ENCODE measurements around the gene ADAM23. TPM values are rescaled to one million over a fixed set of nuclear protein-coding genes. Genes with fewer than 3 reads are reported as not detected.

Gene ADAM23
- total RNA-seq, 2 experiments from 2014 or later = 0.85 to 0.98 TPM

- peaks cover 10% of the 10 kb centered on the region for H3K27me3 Mint-ChIP-seq
- no peaks in the 10 kb centered on the region for H3K4me1 Mint-ChIP-seq
- DNase-seq = no peak
- H3K27ac Mint-ChIP-seq = no peak overlapping the region
- ChIA-PET POLR2A (no interaction called here), CTCF (no interaction called here)
- no peaks in the 10 kb centered on the region for H3K9me3 Mint-ChIP-seq
- H3K4me3 Mint-ChIP-seq = no peak overlapping the region
- H3K36me3 Mint-ChIP-seq (ENCODE audit: low read depth) = no peaks in the 10 kb centered on the region
Measured at GRCh38 chr2:206462240-206462854, 19.0 kb downstream of the ADAM23 start.

- H3K4me1 Mint-ChIP-seq = no peaks in the 10 kb centered on the region
- H3K9me3 Mint-ChIP-seq = no peaks in the 10 kb centered on the region
- H3K27ac Mint-ChIP-seq = no peak overlapping the region
- H3K27me3 Mint-ChIP-seq = peaks cover 10% of the 10 kb centered on the region
- no peaks in the 10 kb centered on the region for H3K36me3 Mint-ChIP-seq (ENCODE audit: low read depth)
- ChIA-PET CTCF (no interaction called here), POLR2A (no interaction called here)
- DNase-seq = no peak
- no peak overlapping the region for H3K4me3 Mint-ChIP-seq
Measured at GRCh38 chr2:206463685-206464084, 20.4 kb downstream of the ADAM23 start.

GRCh38 chr2:206464597-206464996 lies 21.3 kb downstream of the ADAM23 start:
- Mint-ChIP-seq H3K27ac (no peak overlapping the region), H3K36me3 (ENCODE audit: low read depth) (no peaks in the 10 kb centered on the region), H3K27me3 (peaks cover 10% of the 10 kb centered on the region), H3K9me3 (no peaks in the 10 kb centered on the region), H3K4me3 (no peak overlapping the region), H3K4me1 (no peaks in the 10 kb centered on the region)
- CTCF ChIA-PET = no interaction called here
- DNase-seq = no peak
- POLR2A ChIA-PET = no interaction called here

GRCh38 chr2:206471524-206472062 lies 28.3 kb downstream of the ADAM23 start:
- Mint-ChIP-seq H3K27ac (no peak overlapping the region), H3K4me3 (no peak overlapping the region), H3K4me1 (no peaks in the 10 kb centered on the region), H3K36me3 (ENCODE audit: low read depth) (no peaks in the 10 kb centered on the region), H3K9me3 (no peaks in the 10 kb centered on the region), H3K27me3 (no peaks in the 10 kb centered on the region)
- CTCF ChIA-PET = no interaction called here
- POLR2A ChIA-PET = no interaction called here
- DNase-seq = no peak

- H3K4me1 Mint-ChIP-seq = no peaks in the 10 kb centered on the region
- POLR2A ChIA-PET = no interaction called here
Measured at GRCh38 chr2:206472094-206472493, 28.8 kb downstream of the ADAM23 start.

GRCh38 chr2:206474099-206474498 lies 30.8 kb downstream of the ADAM23 start:
- CTCF ChIA-PET = no interaction called here
- H3K36me3 Mint-ChIP-seq (ENCODE audit: low read depth) = no peaks in the 10 kb centered on the region
- no peaks in the 10 kb centered on the region for H3K27me3 Mint-ChIP-seq

More at GRCh38 chr2:206472094-206472493, 28.8 kb downstream of the ADAM23 start:
- H3K27me3 Mint-ChIP-seq = no peaks in the 10 kb centered on the region
- H3K4me3 Mint-ChIP-seq = no peak overlapping the region
- no peak for DNase-seq
- CTCF ChIA-PET = interaction anchor here (1.3 kb wide), 1 partner anchor 10 kb away, joined by 3 read pairs; no protein-coding TSS in a partner anchor
- no peak overlapping the region for H3K27ac Mint-ChIP-seq
- no peaks in the 10 kb centered on the region for H3K36me3 Mint-ChIP-seq (ENCODE audit: low read depth)
- no peaks in the 10 kb centered on the region for H3K9me3 Mint-ChIP-seq

GRCh38 chr2:206477296-206477695 lies 34.0 kb downstream of the ADAM23 start:
- ChIA-PET CTCF (no interaction called here), POLR2A (no interaction called here)
- H3K27me3 Mint-ChIP-seq = peaks cover 5% of the 10 kb centered on the region
- H3K4me3 Mint-ChIP-seq = no peak overlapping the region
- H3K27ac Mint-ChIP-seq = no peak overlapping the region
- no peaks in the 10 kb centered on the region for H3K36me3 Mint-ChIP-seq (ENCODE audit: low read depth)
- H3K9me3 Mint-ChIP-seq = no peaks in the 10 kb centered on the region
- no peaks in the 10 kb centered on the region for H3K4me1 Mint-ChIP-seq
- DNase-seq = no peak

More at GRCh38 chr2:206474099-206474498, 30.8 kb downstream of the ADAM23 start:
- Mint-ChIP-seq H3K27ac (no peak overlapping the region), H3K4me3 (no peak overlapping the region), H3K9me3 (no peaks in the 10 kb centered on the region), H3K4me1 (no peaks in the 10 kb centered on the region)
- POLR2A ChIA-PET = no interaction called here
- DNase-seq = no peak

GRCh38 chr2:206478340-206478739 lies 35.0 kb downstream of the ADAM23 start:
- H3K27ac Mint-ChIP-seq = no peak overlapping the region
- H3K36me3 Mint-ChIP-seq (ENCODE audit: low read depth) = no peaks in the 10 kb centered on the region
- H3K4me3 Mint-ChIP-seq = no peak overlapping the region
- peaks cover 5% of the 10 kb centered on the region for H3K27me3 Mint-ChIP-seq
- H3K9me3 Mint-ChIP-seq = no peaks in the 10 kb centered on the region
- ChIA-PET POLR2A (no interaction called here), CTCF (interaction anchor here (1.0 kb wide), 1 partner anchor 81 kb away, joined by 3 read pairs; no protein-coding TSS in a partner anchor)
- DNase-seq = no peak
- no peaks in the 10 kb centered on the region for H3K4me1 Mint-ChIP-seq

GRCh38 chr2:206480161-206480560 lies 36.8 kb downstream of the ADAM23 start:
- no peak for DNase-seq
- no peaks in the 10 kb centered on the region for H3K4me1 Mint-ChIP-seq
- no peaks in the 10 kb centered on the region for H3K36me3 Mint-ChIP-seq (ENCODE audit: low read depth)
- H3K27ac Mint-ChIP-seq = no peak overlapping the region
- H3K9me3 Mint-ChIP-seq = peaks cover 2% of the 10 kb centered on the region
- H3K4me3 Mint-ChIP-seq = no peak overlapping the region
- ChIA-PET POLR2A (no interaction called here), CTCF (no interaction called here)
- H3K27me3 Mint-ChIP-seq = peaks cover 8% of the 10 kb centered on the region

- POLR2A ChIA-PET = no interaction called here
- CTCF ChIA-PET = no interaction called here
- no peak overlapping the region for H3K27ac Mint-ChIP-seq
- no peak for DNase-seq
- no peak overlapping the region for H3K4me3 Mint-ChIP-seq
- H3K36me3 Mint-ChIP-seq (ENCODE audit: low read depth) = no peaks in the 10 kb centered on the region
- peaks cover 9% of the 10 kb centered on the region for H3K27me3 Mint-ChIP-seq
- H3K9me3 Mint-ChIP-seq = peaks cover 2% of the 10 kb centered on the region
- no peaks in the 10 kb centered on the region for H3K4me1 Mint-ChIP-seq
Measured at GRCh38 chr2:206480620-206481019, 37.3 kb downstream of the ADAM23 start.

GRCh38 chr2:206481056-206481455 lies 37.7 kb downstream of the ADAM23 start:
- Mint-ChIP-seq H3K36me3 (ENCODE audit: low read depth) (no peaks in the 10 kb centered on the region), H3K4me3 (no peak overlapping the region), H3K27me3 (peaks cover 9% of the 10 kb centered on the region), H3K9me3 (peaks cover 2% of the 10 kb centered on the region), H3K4me1 (no peaks in the 10 kb centered on the region), H3K27ac (no peak overlapping the region)
- POLR2A ChIA-PET = no interaction called here
- DNase-seq = no peak
- CTCF ChIA-PET = no interaction called here

- H3K4me1 Mint-ChIP-seq = no peaks in the 10 kb centered on the region
- H3K27ac Mint-ChIP-seq = no peak overlapping the region
- ChIA-PET POLR2A (no interaction called here), CTCF (interaction anchor here (1.6 kb wide), 1 partner anchor 10 kb away, joined by 3 read pairs; no protein-coding TSS in a partner anchor)
- no peaks in the 10 kb centered on the region for H3K36me3 Mint-ChIP-seq (ENCODE audit: low read depth)
- peaks cover 2% of the 10 kb centered on the region for H3K9me3 Mint-ChIP-seq
- peaks cover 9% of the 10 kb centered on the region for H3K27me3 Mint-ChIP-seq
- DNase-seq = no peak
- no peak overlapping the region for H3K4me3 Mint-ChIP-seq
Measured at GRCh38 chr2:206482123-206482522, 38.8 kb downstream of the ADAM23 start.

GRCh38 chr2:206482633-206483032 lies 39.3 kb downstream of the ADAM23 start:
- H3K4me1 Mint-ChIP-seq = no peaks in the 10 kb centered on the region
- no peak overlapping the region for H3K27ac Mint-ChIP-seq
- ChIA-PET POLR2A (no interaction called here), CTCF (interaction anchor here (1.6 kb wide), 1 partner anchor 10 kb away, joined by 3 read pairs; no protein-coding TSS in a partner anchor)
- H3K9me3 Mint-ChIP-seq = peaks cover 2% of the 10 kb centered on the region
- H3K4me3 Mint-ChIP-seq = no peak overlapping the region
- no peaks in the 10 kb centered on the region for H3K36me3 Mint-ChIP-seq (ENCODE audit: low read depth)
- no peak for DNase-seq
- peaks cover 9% of the 10 kb centered on the region for H3K27me3 Mint-ChIP-seq

GRCh38 chr2:206488053-206488452 lies 44.7 kb downstream of the ADAM23 start:
- CTCF ChIA-PET = no interaction called here
- Mint-ChIP-seq H3K9me3 (peaks cover 2% of the 10 kb centered on the region), H3K27me3 (peaks cover 3% of the 10 kb centered on the region), H3K4me3 (no peak overlapping the region), H3K27ac (no peak overlapping the region), H3K36me3 (ENCODE audit: low read depth) (no peaks in the 10 kb centered on the region), H3K4me1 (peaks cover 11% of the 10 kb centered on the region)
- POLR2A ChIA-PET = no interaction called here
- no peak for DNase-seq
